GM18867 (cell line): ENCODE data around the gene ZNF888.
"Not testable (repeated sequence)": the region's sequence is repeated elsewhere in the genome, so short reads cannot be mapped to it uniquely, and the experiment has no call there.

Source experiments
- ATAC-seq: cut with Tn5 transposase; IDR thresholded peaks from one replicate; pipeline ENCODE4 v1.9.1; 2021; ENCODE audit warnings: mild to moderate bottlenecking, moderate library complexity; ENCODE audit not compliant: unreplicated experiment

Gene ZNF888

DNA sequence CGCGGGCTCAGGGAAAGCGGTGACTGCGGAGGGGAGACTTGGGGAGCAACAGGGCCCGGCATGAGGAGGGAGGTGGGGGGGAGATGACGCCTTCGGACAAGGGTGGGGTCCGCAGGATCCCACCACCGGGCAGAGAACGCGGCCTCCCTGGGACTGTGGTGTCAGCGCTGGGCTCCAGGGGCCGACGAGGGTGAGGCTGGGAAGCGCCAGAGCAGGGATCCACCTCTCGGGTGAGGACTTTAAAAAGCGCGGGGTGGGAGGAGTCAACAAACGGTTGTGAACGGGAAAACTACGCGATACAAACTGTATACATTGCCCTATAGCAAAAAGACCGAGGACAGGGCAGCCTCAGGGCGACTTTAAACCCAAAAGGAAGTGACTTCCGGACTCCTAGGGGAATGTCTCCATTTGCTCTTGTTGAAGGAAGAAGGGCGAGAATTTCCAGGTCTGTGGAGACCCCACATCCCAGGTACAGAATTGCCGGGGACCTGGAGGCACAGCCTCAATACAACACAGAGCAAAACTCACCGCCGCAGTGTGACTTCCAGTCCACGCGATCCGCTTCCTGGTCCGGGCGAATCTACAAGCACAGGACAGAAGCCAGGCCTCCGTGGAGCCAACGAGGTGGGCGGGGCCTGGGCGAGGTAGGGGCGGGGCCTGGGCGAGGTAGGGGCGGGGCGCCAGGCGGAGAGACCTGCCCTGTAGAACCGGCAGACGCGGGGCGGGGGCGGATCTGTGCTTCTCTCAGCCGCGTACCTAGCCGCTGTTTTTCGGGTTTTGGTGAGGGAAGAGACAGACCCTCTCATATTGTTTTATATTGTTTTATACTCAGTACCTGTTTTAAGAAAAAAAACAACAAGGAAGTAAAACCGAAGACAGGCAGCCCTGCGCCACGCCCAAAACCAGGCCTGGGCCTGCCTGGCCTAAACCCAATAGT, at the start of gene ZNF888:
Gene ZNF888 (minus strand): TSS at position 588 of the 937 bp plus-strand sequence. CDS start 5,555 bp downstream, outside the sequence.
- ATAC-seq: peak; percentile 96

GRCh38 chr19:52967772-52968171, 44.5 kb upstream of the ZNF888 start:
- ATAC-seq: no peak

GRCh38 chr19:52963247-52963618, 40.0 kb upstream of the ZNF888 start:
- peak; percentile 7 for ATAC-seq

DNA sequence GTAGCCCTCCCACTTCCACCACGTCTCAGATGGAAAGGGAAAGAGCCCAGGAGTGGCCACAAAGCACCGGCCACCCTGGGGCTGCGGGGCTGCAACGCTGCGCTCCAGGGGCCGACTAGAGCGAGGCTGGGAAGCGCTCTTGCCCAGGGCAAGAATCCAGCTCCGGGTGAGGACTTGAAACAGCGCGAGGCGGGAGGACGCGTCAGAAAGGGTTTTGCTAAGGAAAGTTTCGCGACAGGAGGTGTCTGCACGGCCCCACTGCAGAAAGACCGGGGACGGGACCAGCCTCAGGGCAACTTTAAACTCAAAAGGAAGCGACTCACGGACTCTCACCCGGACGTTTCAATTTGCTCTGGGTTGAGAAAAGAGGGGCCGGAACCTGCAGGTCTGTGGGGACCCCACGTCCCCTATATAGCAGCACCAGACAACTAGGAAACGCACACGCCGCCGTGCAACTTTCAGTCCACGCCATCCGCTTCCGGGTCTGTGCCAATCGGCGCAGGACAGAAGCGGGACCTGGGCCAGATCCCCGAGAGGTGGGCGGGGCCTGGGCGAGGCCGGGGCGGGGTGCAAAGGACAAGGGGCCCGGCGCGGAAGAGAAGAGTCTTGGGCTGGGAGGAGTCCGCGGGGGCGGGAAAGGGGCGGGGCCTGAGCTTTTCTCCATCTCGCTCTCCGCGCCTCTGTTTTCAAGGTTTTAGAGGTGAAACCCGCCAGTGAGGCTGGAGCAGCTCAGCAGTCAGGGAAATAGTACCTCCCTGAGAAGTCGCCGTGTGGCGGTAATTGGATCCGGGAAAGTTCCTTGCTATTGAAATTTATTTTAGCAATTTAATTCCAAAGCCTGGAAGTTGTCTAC, 39.4 kb upstream of the ZNF888 start, which contains the start of gene ZNF816:
Gene ZNF816 (minus strand): TSS at position 488 of the 853 bp plus-strand sequence. CDS start 6,792 bp downstream, outside the sequence.
- peak; percentile 98 for ATAC-seq

DNA sequence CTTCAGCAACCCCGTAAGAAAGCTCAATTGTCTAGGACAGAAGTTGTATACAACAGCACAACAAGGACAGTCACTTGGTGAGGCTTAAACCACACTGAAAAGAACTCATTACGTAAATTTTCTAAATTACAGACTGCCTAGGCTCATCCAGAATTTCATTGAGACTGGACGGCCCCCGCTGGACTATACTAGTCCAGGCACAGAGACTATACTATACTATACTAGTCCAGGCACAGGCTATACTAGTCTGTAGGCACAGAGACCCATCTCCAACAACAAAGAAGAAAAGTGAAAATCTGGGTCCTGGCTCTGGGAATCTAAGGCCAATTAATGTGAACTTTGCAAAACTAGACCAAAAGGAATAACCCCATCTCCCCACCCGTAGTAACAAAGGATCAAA, 38.8 kb upstream of the ZNF888 start:
- no peak for ATAC-seq

GRCh38 chr19:52959613-52960295, 36.5 kb upstream of the ZNF888 start:
- ATAC-seq: no peak

GRCh38 chr19:52957591-52957990, 34.4 kb upstream of the ZNF888 start:
- ATAC-seq: no peak

GRCh38 chr19:52956917-52957316, 33.7 kb upstream of the ZNF888 start:
- no peak for ATAC-seq

GRCh38 chr19:52949422-52949821, 26.2 kb upstream of the ZNF888 start:
- no peak for ATAC-seq

DNA sequence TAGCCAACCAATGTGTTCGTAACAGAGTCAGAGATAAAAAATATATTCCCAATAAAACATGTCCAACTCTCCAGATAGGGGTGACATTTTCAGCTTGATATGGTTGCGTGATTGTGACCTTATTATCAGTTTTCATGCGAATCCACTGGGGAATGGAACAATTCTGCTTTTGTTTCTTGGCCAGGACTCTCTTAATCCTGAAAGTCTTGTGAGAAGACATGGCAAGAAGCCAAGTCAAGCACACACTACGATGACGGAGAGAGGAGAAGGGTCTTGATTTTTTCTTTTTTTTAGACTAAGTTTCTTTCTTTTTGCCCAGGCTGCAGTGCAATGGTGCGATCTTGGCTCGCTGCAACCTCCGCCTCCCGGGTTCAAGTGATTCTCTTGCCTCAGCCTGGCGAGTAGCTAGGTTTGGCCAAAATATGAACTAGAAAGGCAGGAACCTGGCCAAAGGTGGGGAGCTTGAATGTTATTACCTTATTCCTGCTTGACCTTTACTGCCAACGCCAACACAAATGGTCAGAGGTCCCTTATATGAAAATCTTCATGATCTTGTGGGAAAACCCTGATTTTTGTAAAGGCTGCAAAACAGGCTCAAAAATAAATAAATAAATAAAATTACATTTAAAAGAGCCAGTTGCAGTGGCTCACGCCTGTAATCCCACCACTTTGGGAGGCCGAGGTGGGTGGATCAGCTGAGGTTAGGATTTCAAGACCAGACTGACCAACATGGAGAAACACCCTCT, 25.0 kb upstream of the ZNF888 start:
- no peak for ATAC-seq

GRCh38 chr19:52946322-52947310, 23.4 kb upstream of the ZNF888 start:
- no peak for ATAC-seq

DNA sequence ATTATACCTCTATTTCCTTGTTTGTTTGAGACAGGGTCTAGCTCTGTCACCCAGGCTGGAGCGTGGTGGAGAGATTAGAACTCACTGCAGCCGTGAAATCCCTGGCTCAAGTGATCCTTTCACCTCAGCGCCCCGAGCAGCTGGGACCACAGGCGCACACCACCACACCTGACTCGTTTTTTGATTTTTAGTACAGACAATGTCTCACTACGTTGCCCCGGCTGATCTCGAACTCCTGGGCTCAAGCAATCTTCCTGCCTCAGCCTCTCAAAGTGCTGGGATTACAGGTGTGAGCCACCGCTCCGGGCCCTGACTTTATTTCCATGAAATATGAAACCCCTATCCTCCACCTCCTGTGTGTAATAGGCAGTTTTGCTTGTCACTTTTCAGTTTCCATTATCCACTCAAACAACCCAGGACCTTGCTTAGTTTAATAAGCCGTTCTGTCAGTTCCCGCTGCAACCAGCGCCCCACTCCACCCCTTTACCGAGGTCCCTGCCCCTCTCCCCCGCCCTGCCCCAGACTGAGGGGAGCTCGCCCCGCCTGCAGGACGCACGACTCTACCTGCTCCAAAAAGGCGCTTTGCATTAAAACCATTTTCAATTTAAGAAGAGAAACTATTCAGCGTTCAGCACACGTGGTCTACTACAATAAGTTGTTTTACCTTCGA, 22.6 kb upstream of the ZNF888 start:
- ATAC-seq: no peak

DNA sequence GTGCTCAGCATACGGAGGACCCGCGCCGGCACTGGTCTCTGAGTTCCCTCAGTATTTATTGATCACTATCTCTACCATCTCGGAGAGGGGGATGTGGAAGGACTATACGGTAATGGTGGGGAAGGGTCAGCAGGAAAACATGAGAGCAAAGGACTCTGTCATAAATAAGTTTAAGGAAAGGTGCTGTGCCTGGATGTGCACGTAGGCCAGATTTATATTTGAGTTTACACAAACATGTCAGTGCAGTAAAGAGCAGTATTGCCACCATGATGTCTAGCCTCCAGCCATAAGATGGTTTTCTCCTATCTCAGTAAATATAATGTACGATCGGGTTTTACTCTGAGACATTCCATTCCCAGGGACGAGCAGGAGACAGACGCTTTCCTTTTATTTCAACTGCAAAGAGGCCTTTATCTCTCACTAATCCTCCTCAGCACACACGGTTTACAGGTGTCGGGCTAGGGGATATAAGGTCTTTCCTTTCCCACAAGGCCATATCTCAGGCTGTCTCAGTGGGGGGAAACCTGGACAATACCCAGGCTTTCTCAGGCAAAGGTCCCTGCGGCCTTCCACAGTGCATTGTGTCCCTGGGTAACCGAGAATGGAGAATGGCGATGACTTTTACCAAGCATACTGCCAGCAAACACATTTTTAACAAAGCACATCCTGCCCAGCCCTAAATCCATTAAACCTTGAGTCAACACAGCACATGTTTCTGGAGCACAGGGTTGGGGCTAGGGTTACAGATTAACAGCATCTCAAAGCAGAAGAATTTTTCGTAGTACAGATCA, 21.7 kb upstream of the ZNF888 start:
- ATAC-seq: not testable (repeated sequence)

DNA sequence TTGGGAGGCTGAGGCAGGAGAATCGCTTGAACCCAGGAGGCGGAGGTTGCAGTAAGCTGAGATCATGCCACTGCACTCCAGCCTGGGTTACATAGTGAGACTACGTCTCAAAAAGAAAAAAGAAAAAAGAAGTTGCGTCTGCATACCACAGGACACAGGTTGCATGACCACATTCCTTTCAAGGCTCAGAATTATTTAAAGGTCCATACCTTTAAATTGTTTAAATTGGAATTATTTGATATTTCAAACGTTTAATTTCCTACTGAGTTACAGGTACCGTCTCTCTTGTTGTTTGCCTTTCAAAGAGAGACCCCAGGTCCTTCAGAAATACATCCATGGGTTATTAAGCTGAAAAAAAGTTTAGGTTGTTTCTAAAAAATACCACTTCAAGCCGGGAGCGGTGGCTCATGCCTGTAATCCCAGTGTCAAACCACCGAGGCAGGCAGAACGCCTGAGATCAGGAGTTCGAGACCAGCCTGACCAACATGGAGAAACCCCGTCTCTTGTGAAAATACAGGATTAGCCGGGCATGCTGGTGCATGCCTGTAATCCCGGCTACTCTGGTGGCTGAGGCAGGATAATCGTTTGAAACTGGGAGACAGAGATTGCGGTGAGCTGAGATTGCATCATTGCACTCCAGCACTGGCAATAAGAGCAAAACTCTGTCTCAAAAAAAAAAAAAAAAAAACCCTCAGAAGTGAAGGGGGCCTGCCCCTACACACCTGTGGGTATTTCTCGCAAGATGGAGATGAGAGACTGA, 20.8 kb upstream of the ZNF888 start:
- ATAC-seq: no peak

GRCh38 chr19:52943134-52943883, 20.1 kb upstream of the ZNF888 start:
- ATAC-seq: no peak

- ATAC-seq: peak; percentile 97
Observed at GRCh38 chr19:52942386-52943133, 19.3 kb upstream of the ZNF888 start.
